HG03457 (cell line): ENCODE measurements around the gene N4BP2.
"Not testable (repeated sequence)": the region's sequence is repeated elsewhere in the genome, so short reads cannot be mapped to it uniquely, and the experiment has no call there.

Source experiments
- ATAC-seq: cut with Tn5 transposase; IDR thresholded peaks from one replicate; pipeline ENCODE4 v1.9.1; 2021; ENCODE audit warnings: moderate number of reproducible peaks; ENCODE audit not compliant: unreplicated experiment

Gene N4BP2

DNA sequence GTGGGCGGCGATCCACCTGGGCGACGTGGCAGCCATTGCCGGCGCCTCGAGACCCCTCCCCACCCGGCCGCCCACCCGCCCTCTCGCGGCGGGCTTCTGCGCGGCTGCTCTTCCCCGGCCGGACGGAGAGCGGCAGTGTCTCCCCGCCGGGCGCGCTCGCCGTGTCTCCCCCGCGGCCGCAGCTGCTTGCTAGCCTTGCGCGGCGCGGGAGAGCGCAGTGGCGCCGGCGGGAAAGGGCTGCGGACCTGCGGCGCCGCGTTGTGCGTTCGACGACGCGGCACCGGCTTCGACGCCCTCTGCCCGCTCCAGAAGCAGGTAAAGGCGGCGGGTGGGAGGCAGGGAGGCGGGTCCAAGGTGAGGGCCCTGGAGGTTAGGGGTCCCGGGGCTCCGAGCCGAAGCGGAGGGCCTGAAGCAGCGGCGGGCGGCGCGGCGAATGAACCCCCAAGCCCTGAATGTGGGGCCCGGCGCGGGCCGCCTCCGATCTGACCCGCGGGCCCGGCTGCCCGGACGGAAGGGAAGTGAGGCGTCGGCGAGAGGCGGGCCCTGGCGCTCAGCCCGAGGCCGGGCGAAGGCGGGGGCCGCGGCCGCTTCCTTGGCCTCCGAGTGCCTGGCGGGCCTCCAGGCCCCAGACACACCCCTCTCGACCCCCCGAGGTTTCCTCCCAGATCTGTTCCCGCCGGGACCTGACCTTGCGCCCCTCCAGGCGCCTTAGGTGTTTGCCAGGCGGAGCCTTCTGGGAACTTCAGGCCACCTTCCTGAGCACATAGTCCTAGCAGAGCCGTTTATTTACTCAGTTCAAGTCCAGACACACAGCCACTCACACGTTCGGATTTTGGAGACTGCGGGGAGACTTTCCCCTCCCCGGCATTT lies at the start of gene N4BP2:
Gene N4BP2 (plus strand): TSS at position 135 of the 870 bp plus-strand sequence. CDS start 40,491 bp downstream, outside the sequence.
- peak; percentile 42 for ATAC-seq

DNA sequence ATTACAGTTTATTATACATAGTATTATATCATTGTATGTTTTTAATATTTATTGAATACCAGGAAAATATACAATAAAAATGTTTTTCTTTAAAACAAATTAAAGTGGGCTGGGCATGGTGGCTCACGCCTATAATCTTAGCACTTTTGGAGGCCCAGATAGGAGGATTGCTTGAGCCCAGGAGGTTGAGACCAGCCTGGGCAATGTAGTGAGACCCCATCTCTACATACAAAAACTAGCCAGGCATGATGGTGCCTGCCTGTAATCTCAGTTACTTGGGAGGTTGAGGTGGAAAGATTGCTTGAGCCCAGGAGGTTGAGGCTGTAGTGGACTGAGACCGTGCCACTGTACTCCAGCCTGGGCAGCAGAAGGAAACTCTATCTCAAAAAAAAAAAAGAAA lies 40.6 kb upstream of the N4BP2 start:
- no peak for ATAC-seq

DNA sequence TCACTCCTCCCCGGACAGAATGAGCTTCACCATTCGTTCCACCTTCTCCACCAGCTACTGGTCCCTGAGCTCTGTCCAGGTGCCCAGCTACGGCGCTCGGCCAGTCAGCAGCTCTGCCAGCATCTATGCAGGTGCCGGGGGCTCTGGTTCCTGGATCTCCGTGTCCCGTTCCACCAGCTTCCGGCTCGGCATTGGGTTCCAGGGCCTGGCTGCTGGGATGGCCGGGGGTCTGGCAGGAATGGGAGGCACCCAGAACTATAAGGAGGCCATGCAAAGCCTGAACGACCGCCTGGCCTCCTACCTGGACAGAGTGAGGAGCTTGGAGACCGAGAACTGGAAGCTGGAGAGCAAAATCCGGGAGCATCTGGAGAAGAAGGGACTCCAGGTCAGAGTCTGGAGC lies 36.4 kb upstream of the N4BP2 start:
- no peak for ATAC-seq

DNA sequence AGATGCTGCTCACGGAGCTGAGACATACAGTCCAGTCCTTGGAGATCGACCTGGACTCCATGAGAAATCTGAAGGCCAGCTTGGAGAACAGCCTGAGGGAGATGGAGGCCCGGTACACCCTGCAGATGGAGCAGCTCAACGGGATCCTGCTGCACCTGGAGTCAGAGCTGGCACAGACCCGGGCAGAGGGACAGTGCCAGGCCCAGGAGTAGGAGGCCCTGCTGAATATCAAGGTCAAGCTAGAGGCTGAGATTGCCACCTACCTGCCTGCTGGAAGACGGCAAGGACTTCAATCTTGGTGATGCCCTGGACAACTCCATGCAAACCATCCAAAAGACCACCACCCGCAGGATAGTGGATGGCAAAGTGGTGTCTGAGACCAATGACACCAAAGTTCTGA lies 35.5 kb upstream of the N4BP2 start:
- ATAC-seq = not testable (repeated sequence)

DNA sequence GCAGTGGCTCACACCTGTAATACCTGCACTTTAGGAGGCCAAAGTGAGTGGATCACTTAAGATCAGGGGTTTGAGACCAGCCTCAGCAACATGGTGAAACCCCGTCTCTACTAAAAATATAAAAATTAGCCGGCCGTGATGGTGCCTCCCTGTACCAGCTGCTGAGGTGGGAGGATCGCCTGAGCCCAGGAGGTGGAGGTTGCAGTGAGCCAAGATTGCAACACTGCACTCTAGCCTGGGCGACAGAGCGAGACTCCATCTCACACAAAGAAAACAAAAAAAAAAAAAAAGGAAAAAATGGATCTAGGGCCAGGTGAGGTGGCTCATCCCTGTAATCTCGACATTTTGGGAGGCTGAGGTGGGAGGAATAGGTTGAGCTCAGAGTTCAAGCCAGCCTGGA lies 32.6 kb upstream of the N4BP2 start:
- not testable (repeated sequence) for ATAC-seq

DNA sequence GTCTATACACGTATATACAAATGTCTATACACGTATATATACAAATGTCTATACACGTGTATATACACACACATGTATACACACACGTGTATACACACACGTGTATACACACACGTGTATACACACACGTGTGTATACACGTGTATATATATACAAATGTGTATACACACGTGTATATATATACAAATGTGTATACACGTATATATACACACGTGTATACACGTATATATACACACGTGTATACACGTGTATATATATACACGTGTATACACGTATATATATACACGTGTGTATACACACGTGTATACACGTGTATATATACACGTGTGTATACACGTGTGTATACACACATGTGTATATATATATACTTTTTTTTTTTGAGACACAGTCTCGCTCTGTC lies 23.9 kb upstream of the N4BP2 start:
- ATAC-seq = no peak

DNA sequence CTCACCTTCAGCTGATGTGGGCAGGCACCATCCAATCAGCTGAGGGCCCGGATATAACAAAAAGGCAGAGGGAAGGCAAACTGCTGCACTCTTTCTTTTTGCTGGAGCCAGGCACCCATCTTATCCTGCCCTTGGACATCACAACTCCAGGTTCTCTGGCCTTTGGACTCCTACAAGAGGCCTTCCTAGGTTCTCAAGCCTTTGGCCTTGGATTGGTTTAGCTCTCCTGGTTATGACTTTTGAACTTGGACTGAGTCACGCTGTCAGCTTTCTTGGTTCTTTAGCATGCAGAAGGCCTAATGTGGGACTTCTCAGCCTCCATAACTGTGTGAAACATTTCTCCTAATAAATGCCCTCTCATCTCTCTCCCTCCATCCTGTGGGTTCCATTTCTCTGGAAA lies 23.0 kb upstream of the N4BP2 start:
- ATAC-seq = no peak

DNA sequence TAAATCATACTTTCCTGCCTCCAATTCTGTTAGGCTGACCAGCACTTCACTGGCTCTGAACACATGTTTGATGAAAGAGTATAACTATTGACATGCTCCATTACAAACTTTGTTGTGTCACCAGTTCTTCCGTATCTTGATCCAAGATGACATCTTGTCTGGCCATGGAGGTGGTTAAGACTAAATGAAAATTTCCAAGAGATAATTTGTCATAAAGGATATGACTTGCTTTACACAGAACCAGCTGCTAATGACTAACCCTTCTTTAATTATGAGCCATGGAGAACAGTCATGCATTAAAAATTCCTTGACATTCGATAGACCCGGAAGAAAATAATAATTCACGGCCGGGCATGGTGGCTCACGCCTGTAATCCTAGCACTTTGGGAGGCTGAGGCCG lies 17.7 kb upstream of the N4BP2 start:
- no peak for ATAC-seq

DNA sequence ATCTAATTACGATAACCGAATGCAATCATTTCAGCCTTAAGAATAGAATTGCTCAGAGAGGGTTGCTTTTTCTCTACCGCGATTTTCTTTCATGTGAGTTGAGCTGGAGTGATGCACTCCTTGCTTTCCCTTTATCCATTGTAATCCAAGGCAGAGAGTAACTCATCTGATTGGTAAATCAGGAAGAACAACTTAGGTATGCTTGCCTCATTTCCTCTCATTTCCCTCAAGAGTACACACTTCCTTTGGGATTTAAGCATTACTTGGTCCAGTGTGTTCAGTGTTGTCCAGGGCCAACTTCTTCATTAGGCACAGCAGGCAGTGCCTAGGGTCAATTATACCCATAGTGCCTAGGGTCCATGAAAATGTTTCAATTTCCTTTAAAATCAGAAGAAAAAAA lies 15.7 kb upstream of the N4BP2 start:
- no peak for ATAC-seq

DNA sequence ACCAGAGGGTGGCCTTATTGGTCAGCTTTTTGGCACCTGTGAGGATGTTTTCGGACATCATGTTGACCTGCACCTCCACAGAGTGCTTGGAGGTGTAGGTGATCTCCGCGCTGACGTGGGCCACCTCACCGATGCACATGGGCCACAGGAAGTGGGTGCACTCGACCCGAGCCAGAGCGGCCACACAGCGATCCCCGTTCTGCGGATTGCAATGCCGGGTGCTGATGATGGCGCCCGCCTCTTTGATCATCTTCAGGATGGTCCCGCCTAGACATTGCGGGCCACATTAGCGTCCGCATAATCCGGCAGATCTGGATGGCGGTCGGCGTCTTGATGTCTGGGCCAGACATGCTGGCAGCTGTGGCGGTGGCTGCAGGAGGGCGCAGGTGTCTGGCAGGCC lies 12.9 kb upstream of the N4BP2 start:
- ATAC-seq = no peak

DNA sequence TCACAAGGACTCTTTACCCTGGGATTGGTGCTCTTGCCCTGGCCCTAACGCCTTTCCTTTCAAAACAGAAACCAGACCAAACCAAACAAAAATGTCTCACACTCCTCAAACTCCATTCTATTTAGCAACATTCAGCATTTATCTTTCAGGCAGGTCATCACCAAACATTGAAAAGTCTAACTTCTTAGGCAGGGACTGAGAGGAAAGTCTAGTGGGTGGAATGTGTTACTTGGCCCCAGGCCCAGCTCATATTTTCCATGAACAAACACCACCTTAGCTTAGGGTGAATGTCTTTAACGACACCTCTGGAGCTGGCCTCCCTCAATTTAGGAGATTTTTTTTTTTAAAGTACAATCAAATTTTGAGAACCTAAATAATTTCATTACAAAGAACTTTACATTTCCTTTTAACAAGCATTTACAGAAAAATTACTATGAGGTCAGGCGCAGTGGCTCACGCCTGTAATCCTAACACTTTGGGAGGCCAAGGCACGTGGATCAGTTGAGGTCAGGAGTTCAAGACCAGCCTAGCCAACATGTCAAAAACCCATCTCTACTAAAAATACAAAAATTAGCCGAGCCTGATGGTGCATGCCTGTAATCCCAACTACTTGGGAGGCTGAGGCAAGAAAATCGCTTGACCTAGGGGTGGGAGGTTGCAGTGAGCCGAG lies 10.2 kb upstream of the N4BP2 start:
- ATAC-seq = no peak

DNA sequence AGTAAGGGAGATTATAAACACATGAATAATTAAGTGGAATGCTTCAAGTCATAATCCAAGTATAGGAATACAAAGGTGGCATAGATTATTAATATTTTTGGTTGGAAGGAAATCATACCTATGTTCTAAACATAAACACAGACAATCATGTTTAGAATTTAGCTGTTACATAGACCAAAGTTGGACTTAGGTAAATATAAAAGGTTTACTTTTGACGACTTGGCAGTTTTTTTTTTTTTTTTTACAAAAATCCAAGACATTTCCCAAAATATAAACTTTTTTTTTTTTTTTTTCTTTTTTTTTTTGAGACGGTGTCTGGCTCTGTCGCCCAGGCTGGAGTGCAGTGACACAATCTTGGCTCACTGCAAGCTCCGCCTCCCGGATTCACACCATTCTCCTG lies 3.5 kb upstream of the N4BP2 start:
- no peak for ATAC-seq

DNA sequence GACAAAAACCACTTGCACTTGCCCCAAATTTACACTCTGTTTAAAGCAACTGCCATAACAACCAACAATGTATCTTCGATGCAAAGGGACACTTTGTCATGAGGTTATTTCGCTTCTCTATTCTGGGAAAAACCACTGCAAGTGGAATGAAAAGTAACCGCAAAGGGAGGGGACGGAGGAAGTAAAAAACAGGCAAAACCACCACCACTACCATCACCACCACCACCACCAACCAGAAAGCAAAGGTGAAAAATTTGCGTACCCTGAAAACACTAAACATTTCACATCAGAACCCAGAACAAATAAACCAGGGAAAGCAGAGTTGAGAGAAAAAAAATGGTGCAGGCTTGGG lies 1.2 kb upstream of the N4BP2 start:
- no peak for ATAC-seq

DNA sequence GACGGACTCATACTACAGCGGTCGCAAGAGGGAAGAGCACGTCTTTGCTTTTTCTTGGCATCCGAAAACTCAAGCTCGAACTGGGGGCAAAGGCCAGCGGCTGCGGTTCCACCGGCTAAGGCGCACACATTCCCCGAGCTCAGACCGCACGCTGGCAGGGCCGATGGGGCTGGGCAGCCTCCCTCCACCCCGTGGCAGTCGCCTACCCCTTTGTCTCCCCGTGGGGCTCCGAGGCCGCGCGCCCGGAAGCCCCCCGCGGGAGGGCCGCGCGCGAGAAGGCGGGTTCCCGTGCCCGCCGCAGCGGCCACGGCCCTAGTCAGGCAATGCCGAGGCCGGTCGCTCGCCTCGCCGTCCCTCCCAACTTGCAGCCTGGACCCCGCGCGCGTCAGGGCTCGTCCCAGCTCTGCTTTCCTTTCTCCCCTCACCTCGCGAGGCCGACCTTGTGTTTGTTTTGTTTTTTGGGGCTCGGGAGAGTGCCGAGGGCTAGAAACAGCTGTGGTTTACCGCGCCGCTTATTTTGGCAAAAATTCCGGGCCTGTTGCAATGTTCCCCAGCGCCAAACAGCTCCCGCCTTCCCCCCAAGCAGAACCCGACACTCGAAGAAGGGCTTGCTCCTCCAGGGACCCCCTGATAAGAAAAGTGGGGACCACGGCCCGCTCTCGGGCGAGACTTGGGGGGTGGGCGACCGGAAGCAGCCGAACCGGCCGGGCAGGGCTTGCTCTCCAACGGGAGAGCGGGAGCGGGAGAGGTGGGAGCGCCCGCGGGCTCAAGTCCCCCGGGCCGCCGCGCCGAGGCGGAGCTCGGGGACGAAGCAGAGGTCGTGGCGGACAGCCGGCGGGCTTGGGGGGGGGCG lies 561 bp upstream of the N4BP2 start:
- no peak for ATAC-seq

DNA sequence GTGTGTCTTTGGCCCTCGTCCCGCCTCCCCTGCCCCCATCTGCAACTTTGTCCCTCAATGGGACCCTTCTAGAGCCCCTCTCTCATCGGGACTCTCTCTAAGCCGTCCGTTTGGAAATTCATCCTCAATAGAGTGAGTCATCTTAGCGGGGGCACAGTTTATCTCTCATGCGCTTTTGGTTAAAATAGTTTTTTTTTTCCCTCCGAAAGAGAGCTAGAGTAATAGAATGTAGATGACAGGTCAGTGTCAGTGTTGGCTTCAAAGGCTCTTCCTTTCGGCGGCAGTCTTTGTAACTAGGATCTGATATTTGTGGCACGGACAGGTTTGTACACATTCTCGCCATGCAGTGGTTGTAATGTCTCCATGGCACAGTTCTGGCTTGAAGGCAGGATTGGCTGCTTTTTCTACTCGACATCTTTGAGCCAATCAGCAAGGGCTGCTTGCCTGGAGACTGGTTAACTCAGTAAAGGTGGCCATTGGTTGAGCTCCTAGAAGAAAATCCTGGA lies 989 bp downstream of the N4BP2 start:
- ATAC-seq = peak; percentile 52

DNA sequence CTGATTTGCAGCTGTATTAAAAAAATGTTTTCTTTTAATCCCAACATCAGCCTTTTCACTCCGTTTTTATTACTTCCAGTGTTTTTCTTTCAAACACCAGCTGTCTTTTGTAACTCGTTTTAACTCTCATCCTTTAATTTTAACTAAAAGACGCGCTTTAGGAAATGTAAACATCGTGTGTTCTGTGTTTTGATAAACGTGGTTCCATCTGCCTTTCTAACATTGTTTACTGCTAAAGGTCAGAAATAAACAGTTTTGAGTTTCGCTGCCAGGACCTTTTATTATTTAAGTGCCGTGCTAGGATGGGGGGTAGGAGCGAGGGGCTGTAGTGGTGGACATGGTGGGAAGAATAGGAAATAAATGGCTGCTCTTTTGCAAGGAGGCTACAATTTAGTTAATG lies 1.5 kb downstream of the N4BP2 start:
- ATAC-seq = no peak

DNA sequence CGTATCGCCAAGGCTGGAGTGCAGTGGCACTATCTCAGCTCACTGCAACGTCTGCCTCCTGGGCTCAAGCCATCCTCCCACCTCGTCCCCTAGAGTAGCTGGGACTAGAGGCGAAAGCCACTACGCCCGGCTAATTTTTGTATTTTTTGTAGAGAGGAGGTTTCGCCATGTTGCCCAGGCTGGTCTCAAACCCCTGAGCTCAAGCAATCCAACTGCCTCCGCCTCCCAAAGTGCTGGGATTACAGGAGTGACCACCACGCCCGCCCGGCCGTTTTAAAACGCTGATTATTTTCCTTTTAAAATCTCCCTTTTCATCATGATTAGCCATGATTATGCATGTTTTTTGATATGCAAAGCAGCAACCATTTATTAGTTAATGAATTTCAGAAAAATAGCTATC lies 2.2 kb downstream of the N4BP2 start:
- ATAC-seq = no peak

DNA sequence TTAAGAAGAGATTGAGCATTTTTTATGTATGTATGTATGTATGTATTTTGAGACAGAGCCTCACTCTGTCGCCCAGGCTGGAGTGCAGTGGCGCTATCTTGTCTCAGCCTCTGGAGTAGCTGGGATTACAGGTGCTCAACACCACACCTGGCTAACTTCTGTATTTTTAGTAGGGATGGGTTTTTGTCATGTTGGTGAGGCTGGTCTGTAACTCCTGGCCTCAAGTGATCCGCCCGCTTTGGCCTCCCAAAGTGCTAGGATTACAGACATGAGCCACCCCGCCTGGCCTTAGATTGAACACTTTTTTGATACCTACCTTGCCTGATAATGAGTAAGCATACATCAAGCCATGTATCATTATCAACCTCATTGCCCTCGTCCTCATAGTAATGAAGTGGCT lies 2.7 kb downstream of the N4BP2 start:
- no peak for ATAC-seq

DNA sequence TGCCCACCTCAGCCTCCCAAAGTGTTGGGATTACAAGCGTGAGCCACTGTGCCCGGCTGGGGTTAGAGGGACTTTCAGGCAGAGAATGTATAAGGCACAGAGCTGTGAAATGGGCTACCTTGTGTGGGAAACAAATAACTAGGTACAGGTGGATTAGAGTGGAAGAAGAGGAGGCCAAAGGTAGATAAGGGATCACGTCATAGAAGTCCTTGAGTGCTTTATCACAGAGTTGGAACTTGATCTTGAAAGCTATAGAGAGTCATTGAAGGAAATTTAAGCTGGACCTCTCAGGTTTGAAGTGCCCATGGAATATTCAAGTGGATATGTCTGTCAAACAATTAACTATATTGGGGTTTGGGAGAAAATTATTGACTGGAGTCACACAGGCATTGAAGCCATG lies 8.4 kb downstream of the N4BP2 start:
- no peak for ATAC-seq

DNA sequence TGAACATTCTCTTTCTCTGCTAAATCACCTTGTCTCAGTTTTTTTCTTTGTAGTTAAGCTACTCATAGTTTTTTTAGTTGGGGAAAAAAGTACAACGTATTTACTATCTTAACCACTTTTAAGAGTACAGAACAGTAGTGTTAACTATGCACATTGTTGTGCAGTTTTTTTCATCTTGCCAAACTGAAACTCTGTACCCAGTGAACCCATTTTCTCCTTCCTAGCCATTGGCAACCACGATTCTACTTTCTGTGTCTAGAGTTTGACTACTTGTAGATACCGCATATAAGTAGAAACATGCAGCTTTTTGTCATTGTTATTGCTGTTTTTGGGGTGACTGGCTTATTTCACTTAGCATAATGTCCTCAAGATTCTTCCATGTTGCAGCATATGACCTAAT lies 10.0 kb downstream of the N4BP2 start:
- ATAC-seq = no peak

DNA sequence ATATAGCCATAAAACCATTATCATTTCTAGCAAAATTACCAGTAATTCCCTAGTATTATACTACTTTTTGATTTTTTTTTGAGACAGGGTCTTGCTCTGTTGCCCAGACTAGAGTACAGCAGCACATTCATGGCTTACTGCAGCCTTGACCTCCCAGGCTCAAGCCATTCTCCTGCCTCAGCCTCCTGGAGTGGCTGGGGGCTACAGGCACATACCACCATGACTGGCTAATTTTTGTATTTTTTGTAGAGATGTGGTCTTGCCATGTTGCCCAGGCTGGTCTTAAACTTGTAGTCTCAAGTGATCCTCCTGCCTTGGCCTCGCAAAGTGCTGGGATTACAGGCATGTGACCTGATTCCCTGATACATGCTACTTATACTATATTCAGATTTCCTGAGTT lies 13.7 kb downstream of the N4BP2 start:
- no peak for ATAC-seq
